Progenitor cell of endocrine pancreas (in vitro differentiated cells): ENCODE results near the gene BSN. TPM values are rescaled to one million over a fixed set of nuclear protein-coding genes. Genes with fewer than 3 reads are reported as not detected.
A peak's percentile ranks its signal among the peaks of the same experiment; 100 is the strongest.

Experiments
- DNase-seq: peaks from one replicate; pipeline ENCODE4 v3.0.0; 2021; ENCODE audit warnings: low spot score; ENCODE audit not compliant: unreplicated experiment
- H3K27ac Mint-ChIP-seq: 2 replicates; pipeline ENCODE4 v1.8.0; 2021; ENCODE audit warnings: mild to moderate bottlenecking, moderate library complexity, mixed read lengths
- H3K27me3 Mint-ChIP-seq: 2 replicates; pipeline ENCODE4 v1.8.0; 2021; ENCODE audit warnings: mixed read lengths
- H3K36me3 Mint-ChIP-seq: 2 replicates; pipeline ENCODE4 v1.8.0; 2022; ENCODE audit warnings: mixed read lengths; ENCODE audit not compliant: insufficient read depth
- H3K4me1 Mint-ChIP-seq: 2 replicates; pipeline ENCODE4 v1.8.0; 2021; ENCODE audit warnings: low read depth, mixed read lengths
- H3K4me3 Mint-ChIP-seq: 2 replicates; pipeline ENCODE4 v1.8.0; 2021; ENCODE audit warnings: low read depth, mild to moderate bottlenecking, moderate library complexity, mixed read lengths
- H3K9me3 Mint-ChIP-seq: 2 replicates; pipeline ENCODE4 v1.8.0; 2021; ENCODE audit warnings: low read depth, mixed read lengths
- CTCF ChIP-seq: fragments of 200-600 bp; sonication (generic); IDR thresholded peaks from one replicate; pipeline ENCODE4 v1.5.0; 2021; ENCODE audit warnings: antibody characterized with exemption, mild to moderate bottlenecking; ENCODE audit not compliant: unreplicated experiment
- total RNA-seq: library from RNA; stranded (reverse); gene quantifications from 2 replicates; pipeline ENCODE4 v1.2.1, GENCODE V29; 2021

The BSN gene
- total RNA-seq, 1 donor from 2014 or later = 3.8 TPM

GRCh38 chr3:49600781-49601180 is 46.5 kb downstream of the BSN start:
- H3K27me3 Mint-ChIP-seq = no peaks in the 10 kb centered on the region
- no peaks in the 10 kb centered on the region for H3K9me3 Mint-ChIP-seq
- H3K36me3 Mint-ChIP-seq = no peaks in the 10 kb centered on the region
- TF ChIP-seq CTCF = no peak
- DNase-seq = no peak
- peak overlapping the region; percentile 16 for H3K27ac Mint-ChIP-seq
- H3K4me1 Mint-ChIP-seq = no peaks in the 10 kb centered on the region
- H3K4me3 Mint-ChIP-seq = no peak overlapping the region

- Mint-ChIP-seq H3K4me3 (no peak overlapping the region), H3K4me1 (no peaks in the 10 kb centered on the region), H3K9me3 (no peaks in the 10 kb centered on the region), H3K27ac (no peak overlapping the region), H3K36me3 (no peaks in the 10 kb centered on the region), H3K27me3 (no peaks in the 10 kb centered on the region)
- no peak for TF ChIP-seq CTCF
- DNase-seq = no peak
Measured at GRCh38 chr3:49601358-49602048, 47.2 kb downstream of the BSN start.

- H3K4me1 Mint-ChIP-seq = no peaks in the 10 kb centered on the region
- H3K9me3 Mint-ChIP-seq = no peaks in the 10 kb centered on the region
- no peaks in the 10 kb centered on the region for H3K27me3 Mint-ChIP-seq
- TF ChIP-seq CTCF = no peak
- DNase-seq = no peak
- H3K27ac Mint-ChIP-seq = no peak overlapping the region
- no peaks in the 10 kb centered on the region for H3K36me3 Mint-ChIP-seq
- H3K4me3 Mint-ChIP-seq = no peak overlapping the region
Measured at GRCh38 chr3:49602049-49602554, 47.8 kb downstream of the BSN start.

GRCh38 chr3:49602877-49603411 is 48.7 kb downstream of the BSN start:
- Mint-ChIP-seq H3K36me3 (no peaks in the 10 kb centered on the region), H3K9me3 (no peaks in the 10 kb centered on the region), H3K4me3 (no peak overlapping the region), H3K27me3 (no peaks in the 10 kb centered on the region), H3K4me1 (no peaks in the 10 kb centered on the region), H3K27ac (no peak overlapping the region)
- DNase-seq = no peak
- TF ChIP-seq CTCF = no peak

GRCh38 chr3:49606427-49606826 is 52.1 kb downstream of the BSN start:
- no peak for DNase-seq
- no peaks in the 10 kb centered on the region for H3K27me3 Mint-ChIP-seq

More at GRCh38 chr3:49606427-49606826, 52.1 kb downstream of the BSN start:
- Mint-ChIP-seq H3K4me1 (no peaks in the 10 kb centered on the region), H3K36me3 (no peaks in the 10 kb centered on the region), H3K4me3 (no peak overlapping the region), H3K9me3 (no peaks in the 10 kb centered on the region), H3K27ac (no peak overlapping the region)
- TF ChIP-seq CTCF = no peak
